ENCODE results near the gene MSANTD2. TPM values are rescaled to one million over a fixed set of nuclear protein-coding genes. Genes with fewer than 3 reads are reported as not detected.
"Not testable (repeated sequence)": the region's sequence is repeated elsewhere in the genome, so short reads cannot be mapped to it uniquely, and the experiment has no call there.

Gene MSANTD2
- total and polyA plus RNA-seq, 11 donors, result 2.2 to 5.4 (median 3.1) TPM

- no peak for ATAC-seq
- no peak for TF ChIP-seq CTCF (IDR thresholded peaks at IDR 0.05)
- Histone ChIP-seq H3K27ac (no peak overlapping the region), H3K4me3 (no peak overlapping the region), H3K4me1 (peaks cover 0 to 4% (median 0%) of the 10 kb centered on the region in 12 donors), H3K27me3 (no peaks in the 10 kb centered on the region), H3K9me3 (no peaks in the 10 kb centered on the region), H3K36me3 (peaks cover 0 to 9% (median 0%) of the 10 kb centered on the region in 9 donors)
- intact Hi-C loops (cut with DNase I), result loop anchor here in 1 of 10 donors (5.0 kb wide), 1 partner anchor 122 kb away; no protein-coding TSS in a partner anchor
- no peak for DNase-seq
- 75 to 83% (median 79%) methylated on average over 1 of the region's 1 CpG for WGBS, 4 donors
Observed at GRCh38 chr11:124779568-124779967, 20.6 kb downstream of the MSANTD2 start.

GRCh38 chr11:124778281-124778680, 21.9 kb downstream of the MSANTD2 start:
- DNase-seq, result no peak
- no peaks in the 10 kb centered on the region for H3K9me3 ChIP-seq
- intact Hi-C loops (cut with DNase I), result loop anchor here in 1 of 10 donors (5.0 kb wide), 1 partner anchor 121 kb away; no protein-coding TSS in a partner anchor
- TF ChIP-seq CTCF (IDR thresholded peaks at IDR 0.05) (peak in 2 of 12 donors; percentile 12 to 23), POLR2A (IDR thresholded peaks at IDR 0.05) (no peak)
- H3K27me3 ChIP-seq, result no peaks in the 10 kb centered on the region
- peaks cover 0 to 4% (median 0%) of the 10 kb centered on the region in 12 donors for H3K4me1 ChIP-seq
- peaks cover 0 to 17% (median 2%) of the 10 kb centered on the region in 9 donors for H3K36me3 ChIP-seq
- ATAC-seq, result no peak
- WGBS, 4 donors, result 78 to 86% (median 83%) methylated on average over 2 of the region's 2 CpGs
- no peak overlapping the region for H3K4me3 ChIP-seq
- H3K27ac ChIP-seq, result peak overlapping the region in 1 of 12 donors; percentile 0

GRCh38 chr11:124776865-124777645, 23.2 kb downstream of the MSANTD2 start:
- Histone ChIP-seq H3K27ac (peak overlapping the region in 3 of 12 donors; percentile 22 to 51 (median 25)), H3K36me3 (peaks cover 0 to 28% (median 13%) of the 10 kb centered on the region in 9 donors), H3K27me3 (no peaks in the 10 kb centered on the region), H3K4me3 (no peak overlapping the region), H3K4me1 (peaks cover 0 to 4% (median 0%) of the 10 kb centered on the region in 12 donors), H3K9me3 (no peaks in the 10 kb centered on the region)
- no peak for ATAC-seq
- WGBS, 4 donors, result 85 to 91% (median 88%) methylated on average over 7 of the region's 7 CpGs
- intact Hi-C loops (cut with DNase I), result loop anchor here in 1 of 10 donors (5.0 kb wide), 1 partner anchor 120 kb away; no protein-coding TSS in a partner anchor
- no peak for DNase-seq
- TF ChIP-seq POLR2A (IDR thresholded peaks at IDR 0.05) (no peak), CTCF (IDR thresholded peaks at IDR 0.05) (no peak)

- DNase-seq; H3K9me3 ChIP-seq; H3K4me3 ChIP-seq; H3K27ac ChIP-seq; ATAC-seq; intact Hi-C loops (cut with DNase I); H3K4me1 ChIP-seq; H3K27me3 ChIP-seq: not testable (repeated sequence)
- 96 to 98% (median 97%) methylated on average over 6 of the region's 6 CpGs for WGBS, 4 donors
- peaks cover 5 to 83% (median 64%) of the 10 kb centered on the region in 9 donors for H3K36me3 ChIP-seq
Observed at GRCh38 chr11:124770959-124771358, 29.2 kb downstream of the MSANTD2 start.
